ENCODE measurements around the gene CLCF1. TPM values are rescaled to one million over a fixed set of nuclear protein-coding genes. Genes with fewer than 3 reads are reported as not detected.

Gene CLCF1
- polyA plus RNA-seq, 1 of the 3 experiments (the other 2 are of a cell fraction) = 27.0 TPM

DNA sequence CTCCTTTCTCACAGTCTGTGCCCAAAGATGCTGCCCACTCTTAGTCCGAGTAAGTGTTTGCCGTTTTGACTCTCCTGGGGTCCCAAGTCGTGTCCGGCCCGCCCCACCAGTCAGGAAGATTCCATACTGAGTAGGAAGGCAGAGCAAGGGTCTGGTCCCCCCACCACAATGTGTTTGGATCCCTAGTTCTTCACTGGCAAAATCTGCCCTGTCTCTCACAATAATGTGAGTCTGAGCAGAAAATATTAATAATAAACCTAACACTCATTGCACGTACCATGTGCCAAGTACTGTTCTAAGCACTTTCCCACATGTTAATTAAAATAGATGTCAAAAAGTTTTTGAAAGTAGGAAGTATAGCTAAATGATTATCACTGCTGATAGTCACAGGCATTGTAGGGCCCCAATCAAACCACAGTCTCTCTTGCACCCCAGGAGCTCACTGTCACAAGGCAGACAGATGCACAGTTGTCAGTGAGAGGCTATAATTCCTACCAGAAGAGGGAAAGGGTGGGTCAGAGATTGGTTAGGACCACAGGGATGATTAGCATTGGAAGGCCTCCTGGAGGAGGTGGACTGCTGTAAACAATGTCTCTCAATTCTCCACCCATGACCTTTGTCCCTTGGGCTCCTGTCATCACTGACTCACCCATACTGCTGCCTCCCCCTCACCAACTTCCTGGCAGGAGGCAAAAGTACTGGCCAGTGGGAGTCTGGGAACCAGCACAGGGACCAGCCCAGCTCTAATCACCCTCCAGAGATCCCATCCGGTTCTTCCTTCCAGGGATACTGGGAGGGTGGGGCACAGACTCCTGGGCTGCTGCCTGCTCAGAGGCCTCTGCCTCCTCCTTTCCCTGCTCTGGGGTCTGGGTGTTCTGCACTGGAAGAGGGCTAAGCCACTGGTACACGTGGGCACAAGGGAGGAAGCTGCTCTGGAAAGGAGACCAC is 19.0 kb downstream of the CLCF1 start:
- POLR2A ChIA-PET = interaction anchor here (0.6 to 3.2 kb wide), 6 partner anchors 16 to 56 kb away, joined by 3 to 9 read pairs (median 6); partner anchors contain the start of gene RAD9A
- WGBS (ENCODE audit: low lambda C conversion rate) = 52% methylated on average over 8 of the region's 8 CpGs

More for the DNA sequence above, 19.0 kb downstream of the CLCF1 start:
- no peaks in the 10 kb centered on the region for H3K36me3 ChIP-seq (replicated peaks in 1 of 2; ENCODE audit: control insufficient read depth in 1 of 2, insufficient read depth in 2 of 2, low read length in 1 of 2)
- peak overlapping the region; percentile 62; the same call in 1 of the 2 replicates for H2AFZ ChIP-seq (ENCODE audit: low read depth)
- H3K9me2 ChIP-seq = no peaks in the 10 kb centered on the region
- TF ChIP-seq JUND (IDR thresholded peaks at IDR 0.05) (peak; percentile 35; the same call in 1 of the 2 replicates), SMC3 (IDR thresholded peaks at IDR 0.05; ENCODE audit: low read depth, low read length) (no peak), TEAD4 (IDR thresholded peaks at IDR 0.05; ENCODE audit: borderline replicate concordance, insufficient read depth) (no peak), TCF12 (IDR thresholded peaks at IDR 0.05) (no peak), GABPA (IDR thresholded peaks at IDR 0.05; ENCODE audit: low read depth) (peak; percentile 48), SIN3A (IDR thresholded peaks at IDR 0.05; ENCODE audit: borderline replicate concordance, low read depth, low read length) (peak; percentile 34; the same call in 1 of the 2 replicates), FOSL2 (IDR thresholded peaks at IDR 0.05; ENCODE audit: borderline replicate concordance, low read depth) (peak; percentile 63; the same call in 1 of the 2 replicates), RXRA (IDR thresholded peaks at IDR 0.05; ENCODE audit: borderline replicate concordance, low read depth) (peak; percentile 82; the same call in 1 of the 2 replicates), RCOR1 (IDR thresholded peaks at IDR 0.05; ENCODE audit: low read length) (no peak), ELF1 (IDR thresholded peaks at IDR 0.05) (0 out of 2 replicates have a peak, but pooled peaks have one; percentile 37), NRF1 (IDR thresholded peaks at IDR 0.05; ENCODE audit: low read depth, low read length) (no peak), GATA2 (CRISPR knock-in tag; IDR thresholded peaks at IDR 0.05) (no peak)
- TF ChIP-seq, protein P1, sequence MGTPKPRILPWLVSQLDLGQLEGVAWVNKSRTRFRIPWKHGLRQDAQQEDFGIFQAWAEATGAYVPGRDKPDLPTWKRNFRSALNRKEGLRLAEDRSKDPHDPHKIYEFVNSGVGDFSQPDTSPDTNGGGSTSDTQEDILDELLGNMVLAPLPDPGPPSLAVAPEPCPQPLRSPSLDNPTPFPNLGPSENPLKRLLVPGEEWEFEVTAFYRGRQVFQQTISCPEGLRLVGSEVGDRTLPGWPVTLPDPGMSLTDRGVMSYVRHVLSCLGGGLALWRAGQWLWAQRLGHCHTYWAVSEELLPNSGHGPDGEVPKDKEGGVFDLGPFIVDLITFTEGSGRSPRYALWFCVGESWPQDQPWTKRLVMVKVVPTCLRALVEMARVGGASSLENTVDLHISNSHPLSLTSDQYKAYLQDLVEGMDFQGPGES (IDR thresholded peaks at IDR 0.05; ENCODE audit: low read depth, low read length) = no peak
- TF ChIP-seq, protein P2, sequence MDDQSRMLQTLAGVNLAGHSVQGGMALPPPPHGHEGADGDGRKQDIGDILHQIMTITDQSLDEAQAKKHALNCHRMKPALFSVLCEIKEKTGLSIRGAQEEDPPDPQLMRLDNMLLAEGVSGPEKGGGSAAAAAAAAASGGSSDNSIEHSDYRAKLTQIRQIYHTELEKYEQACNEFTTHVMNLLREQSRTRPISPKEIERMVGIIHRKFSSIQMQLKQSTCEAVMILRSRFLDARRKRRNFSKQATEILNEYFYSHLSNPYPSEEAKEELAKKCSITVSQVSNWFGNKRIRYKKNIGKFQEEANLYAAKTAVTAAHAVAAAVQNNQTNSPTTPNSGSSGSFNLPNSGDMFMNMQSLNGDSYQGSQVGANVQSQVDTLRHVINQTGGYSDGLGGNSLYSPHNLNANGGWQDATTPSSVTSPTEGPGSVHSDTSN (IDR thresholded peaks at IDR 0.05) = peak; percentile 18; the same call in 1 of the 2 replicates
- TF ChIP-seq, protein P3, sequence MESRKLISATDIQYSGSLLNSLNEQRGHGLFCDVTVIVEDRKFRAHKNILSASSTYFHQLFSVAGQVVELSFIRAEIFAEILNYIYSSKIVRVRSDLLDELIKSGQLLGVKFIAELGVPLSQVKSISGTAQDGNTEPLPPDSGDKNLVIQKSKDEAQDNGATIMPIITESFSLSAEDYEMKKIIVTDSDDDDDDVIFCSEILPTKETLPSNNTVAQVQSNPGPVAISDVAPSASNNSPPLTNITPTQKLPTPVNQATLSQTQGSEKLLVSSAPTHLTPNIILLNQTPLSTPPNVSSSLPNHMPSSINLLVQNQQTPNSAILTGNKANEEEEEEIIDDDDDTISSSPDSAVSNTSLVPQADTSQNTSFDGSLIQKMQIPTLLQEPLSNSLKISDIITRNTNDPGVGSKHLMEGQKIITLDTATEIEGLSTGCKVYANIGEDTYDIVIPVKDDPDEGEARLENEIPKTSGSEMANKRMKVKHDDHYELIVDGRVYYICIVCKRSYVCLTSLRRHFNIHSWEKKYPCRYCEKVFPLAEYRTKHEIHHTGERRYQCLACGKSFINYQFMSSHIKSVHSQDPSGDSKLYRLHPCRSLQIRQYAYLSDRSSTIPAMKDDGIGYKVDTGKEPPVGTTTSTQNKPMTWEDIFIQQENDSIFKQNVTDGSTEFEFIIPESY (IDR thresholded peaks at IDR 0.05; ENCODE audit: borderline replicate concordance, low read depth) = no peak
- TF ChIP-seq, protein P4, sequence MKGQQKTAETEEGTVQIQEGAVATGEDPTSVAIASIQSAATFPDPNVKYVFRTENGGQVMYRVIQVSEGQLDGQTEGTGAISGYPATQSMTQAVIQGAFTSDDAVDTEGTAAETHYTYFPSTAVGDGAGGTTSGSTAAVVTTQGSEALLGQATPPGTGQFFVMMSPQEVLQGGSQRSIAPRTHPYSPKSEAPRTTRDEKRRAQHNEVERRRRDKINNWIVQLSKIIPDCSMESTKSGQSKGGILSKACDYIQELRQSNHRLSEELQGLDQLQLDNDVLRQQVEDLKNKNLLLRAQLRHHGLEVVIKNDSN (IDR thresholded peaks at IDR 0.05; ENCODE audit: borderline replicate concordance, low read depth) = no peak
- TF ChIP-seq, protein P5, sequence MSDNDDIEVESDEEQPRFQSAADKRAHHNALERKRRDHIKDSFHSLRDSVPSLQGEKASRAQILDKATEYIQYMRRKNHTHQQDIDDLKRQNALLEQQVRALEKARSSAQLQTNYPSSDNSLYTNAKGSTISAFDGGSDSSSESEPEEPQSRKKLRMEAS (IDR thresholded peaks at IDR 0.05; ENCODE audit: low read depth) = no peak
- TF ChIP-seq, protein P6, sequence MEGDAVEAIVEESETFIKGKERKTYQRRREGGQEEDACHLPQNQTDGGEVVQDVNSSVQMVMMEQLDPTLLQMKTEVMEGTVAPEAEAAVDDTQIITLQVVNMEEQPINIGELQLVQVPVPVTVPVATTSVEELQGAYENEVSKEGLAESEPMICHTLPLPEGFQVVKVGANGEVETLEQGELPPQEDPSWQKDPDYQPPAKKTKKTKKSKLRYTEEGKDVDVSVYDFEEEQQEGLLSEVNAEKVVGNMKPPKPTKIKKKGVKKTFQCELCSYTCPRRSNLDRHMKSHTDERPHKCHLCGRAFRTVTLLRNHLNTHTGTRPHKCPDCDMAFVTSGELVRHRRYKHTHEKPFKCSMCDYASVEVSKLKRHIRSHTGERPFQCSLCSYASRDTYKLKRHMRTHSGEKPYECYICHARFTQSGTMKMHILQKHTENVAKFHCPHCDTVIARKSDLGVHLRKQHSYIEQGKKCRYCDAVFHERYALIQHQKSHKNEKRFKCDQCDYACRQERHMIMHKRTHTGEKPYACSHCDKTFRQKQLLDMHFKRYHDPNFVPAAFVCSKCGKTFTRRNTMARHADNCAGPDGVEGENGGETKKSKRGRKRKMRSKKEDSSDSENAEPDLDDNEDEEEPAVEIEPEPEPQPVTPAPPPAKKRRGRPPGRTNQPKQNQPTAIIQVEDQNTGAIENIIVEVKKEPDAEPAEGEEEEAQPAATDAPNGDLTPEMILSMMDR (IDR thresholded peaks at IDR 0.05) = peak; percentile 21
- no peaks in the 10 kb centered on the region for H3K27me3 ChIP-seq (ENCODE audit: insufficient read depth)
- H3K9ac ChIP-seq = peak overlapping the region; percentile 91
- CTCF ChIA-PET = interaction anchor here (0.9 to 20.0 kb wide), 6 partner anchors 9 to 87 kb away, joined by 3 to 955 read pairs (median 8); partner anchors contain the start of genes ANKRD13D and CLCF1
- peak overlapping the region; percentile 85 for H3K4me2 ChIP-seq
- H3K27ac ChIP-seq (ENCODE audit: low read depth in 2 of 2, low read length in 1 of 2) = peak overlapping the region; percentile 91 to 99
- no peak for DNase-seq
- H3K4me3 ChIP-seq (ENCODE audit: low read depth in 2 of 2, low read length in 1 of 2) = peak overlapping the region; percentile 66 to 76
- peaks cover 40% of the 10 kb centered on the region for H3F3A ChIP-seq (replicated peaks; ENCODE audit: insufficient read depth)
- peaks cover 21% of the 10 kb centered on the region for H3K79me2 ChIP-seq (ENCODE audit: insufficient read depth)
- peaks cover 37 to 51% of the 10 kb centered on the region in 2 experiments; a peak in 3 of 4 replicates for H3K4me1 ChIP-seq (ENCODE audit: control insufficient read depth in 1 of 2, insufficient read depth in 2 of 2, low read depth in 1 of 2, low read length in 1 of 2)
- peaks cover 3% of the 10 kb centered on the region; the same call in 1 of the 2 replicates for H4K20me1 ChIP-seq (ENCODE audit: insufficient read depth)
- H3K9me3 ChIP-seq = no peaks in the 10 kb centered on the region
